K562 (cell line): ENCODE results near the gene ATP6V0A1. TPM values are rescaled to one million over a fixed set of nuclear protein-coding genes. Genes with fewer than 3 reads are reported as not detected.
A peak's percentile ranks its signal among the peaks of the same experiment; 100 is the strongest.

Experiments
- ATAC-seq: fragments of 200-7000 bp; cut with Tn5 transposase; 3 replicates; pipeline ENCODE4 v1.9.1; 2020; ENCODE audit warnings: moderate library complexity
- BruUV-seq: library from RNA; stranded (reverse); fragments of 400-500 nt; replicated peaks from 2 replicates; lab custom pipeline; 2021; lab: Mats Ljungman, UMichigan
- CTCF ChIA-PET: fragments of 300-600 bp; formaldehyde crosslinking; extraction: SDS; loops from one replicate; lab custom pipeline; 2021; ENCODE audit warnings: low intra/inter-chr PET ratio; lab: Yijun Ruan, JAX
- POLR2A ChIA-PET: fragments of 300-600, 350-650 bp; sonication (Branson Sonifier 250); formaldehyde crosslinking; extraction: SDS; loops from one replicate; lab custom pipeline; 2021; ENCODE audit warnings: antibody characterized with exemption, inconsistent platforms; lab: Yijun Ruan, JAX
- DNase-seq, 4 experiments: peaks; one replicate each; pipeline versions ENCODE4 v3.0.0 to v3.0.0-alpha.2; 2011 to 2018; ENCODE audit warnings: low spot score in 3 of 4, mixed read lengths in 3 of 4; ENCODE audit errors: extremely low read depth in 1 of 4
- FAIRE-seq: peaks from 2 replicates; lab custom pipeline; 2011; peaks lifted over from hg19 to GRCh38; lab: Jason Lieb, UNC
- H2AFZ ChIP-seq: 2 replicates; pipeline ENCODE4 v1.6.0; 2011; ENCODE audit warnings: low read depth, low read length, control low read depth, inconsistent platforms
- H3K27ac ChIP-seq: fragments of 200-600 bp; 3 replicates; pipeline ENCODE4 v1.8.0; 2011; ENCODE audit warnings: low read depth, mild to moderate bottlenecking, control low read depth, inconsistent platforms, low read length, moderate library complexity, mixed read lengths; ENCODE audit errors: extremely low read depth
- H3K27me3 ChIP-seq, 2 experiments: fragments of 300-600 bp in 1 of 2; 2 replicates in 1 of 2; 3 replicates in 1 of 2; pipeline versions ENCODE4 v1.6.0 to v1.8.0; 2011; ENCODE audit warnings: inconsistent platforms in 2 of 2, low read length in 2 of 2, mild to moderate bottlenecking in 1 of 2, mixed read lengths in 1 of 2, moderate library complexity in 1 of 2; ENCODE audit not compliant: control insufficient read depth in 2 of 2, insufficient read depth in 2 of 2
- H3K36me3 ChIP-seq: fragments of 300-600 bp; 3 replicates; pipeline ENCODE4 v1.8.0; 2011; ENCODE audit warnings: mild to moderate bottlenecking, low read length, inconsistent platforms; ENCODE audit not compliant: control insufficient read depth, insufficient read depth
- H3K4me1 ChIP-seq, 2 experiments: fragments of 200-600 bp in 1 of 2; replicated peaks in 1 of 2; 2 replicates in 1 of 2; 3 replicates in 1 of 2; pipeline versions ENCODE4 v1.5.1 to v1.8.0; 2011; ENCODE audit warnings: inconsistent platforms in 2 of 2, low read length in 2 of 2, mild to moderate bottlenecking in 1 of 2, mixed read lengths in 1 of 2, moderate library complexity in 1 of 2; ENCODE audit not compliant: control insufficient read depth in 2 of 2, insufficient read depth in 2 of 2
- H3K4me2 ChIP-seq: 2 replicates; pipeline ENCODE4 v1.6.1; 2011; ENCODE audit warnings: low read length, control low read depth, inconsistent platforms, mixed read lengths; ENCODE audit not compliant: insufficient read depth
- H3K4me3 ChIP-seq: fragments of 200-600 bp; sonication (generic), shearing (Covaris generic); 2 replicates; pipeline ENCODE4 v1.5.1; 2016; ENCODE audit warnings: control low read depth, inconsistent platforms
- H3K79me2 ChIP-seq: fragments of 200-600 bp; 3 replicates; pipeline ENCODE4 v1.8.0; 2011; ENCODE audit warnings: low read length, inconsistent platforms; ENCODE audit not compliant: control insufficient read depth, insufficient read depth
- H3K9ac ChIP-seq, 2 experiments: 2 replicates each; pipeline versions ENCODE4 v1.6.0 to v1.6.1; 2011; ENCODE audit warnings: low read depth in 2 of 2, low read length in 2 of 2, control low read depth in 1 of 2, inconsistent platforms in 1 of 2, mild to moderate bottlenecking in 1 of 2, mixed read lengths in 1 of 2; ENCODE audit not compliant: insufficient read depth in 1 of 2
- H3K9me1 ChIP-seq: one replicate; pipeline ENCODE4 v1.6.0; 2011; ENCODE audit warnings: inconsistent platforms, mild to moderate bottlenecking, low read length, moderate library complexity; ENCODE audit not compliant: control insufficient read depth, insufficient read depth
- H3K9me3 ChIP-seq: replicated peaks from 2 replicates; pipeline ENCODE4 v1.5.1; 2011; ENCODE audit warnings: low read depth, low read length, inconsistent platforms; ENCODE audit not compliant: control insufficient read depth, insufficient read depth
- H4K20me1 ChIP-seq: replicated peaks from 2 replicates; pipeline ENCODE4 v1.6.1; 2011; ENCODE audit warnings: low read length, inconsistent platforms, mixed read lengths; ENCODE audit not compliant: control insufficient read depth, insufficient read depth
- BRF1 ChIP-seq: IDR thresholded peaks from 3 replicates; pipeline ENCODE4 v1.6.1; 2011; ENCODE audit warnings: borderline replicate concordance, mild to moderate bottlenecking; ENCODE audit not compliant: insufficient read length; ENCODE audit errors: extremely low read depth
- CREM ChIP-seq: IDR thresholded peaks from 2 replicates; pipeline ENCODE4 v1.6.1; 2014; ENCODE audit warnings: antibody characterized with exemption, low read depth
- NELFE ChIP-seq: IDR thresholded peaks from 2 replicates; pipeline ENCODE4 v1.6.1; 2011; ENCODE audit warnings: mild to moderate bottlenecking; ENCODE audit not compliant: insufficient read depth, insufficient read length
- PML ChIP-seq: IDR thresholded peaks from 2 replicates; pipeline ENCODE4 v1.6.1; 2012; ENCODE audit warnings: low read length, inconsistent platforms
- ZNF764 ChIP-seq: fragments of 250-450 bp; sonication (Bioruptor Pico); IDR thresholded peaks from 2 replicates; pipeline ENCODE4 v1.4.0; 2020; ENCODE audit warnings: low read depth, mild to moderate bottlenecking, moderate library complexity
- ZSCAN29 ChIP-seq: fragments of 450-650 bp; IDR thresholded peaks from 2 replicates; pipeline ENCODE4 v1.6.1; 2017
- WGBS: fragments of 100-300 bp; shearing (Covaris generic); methylation state at CpG from one replicate; pipeline ENCODE4 v1.1.6; 2016; ENCODE audit warnings: low coverage, mixed read lengths; ENCODE audit not compliant: insufficient coverage; ENCODE audit errors: missing lambda C conversion rate; 5-methylcytosine and 5-hydroxymethylcytosine counted together
- in situ Hi-C: fragments of 300-500 bp; cut with MboI; formaldehyde crosslinking; loops from 4 replicates; pipeline ENCODE4 v1.15.0; 2018; ENCODE audit warnings: inconsistent platforms, mixed read lengths
- intact Hi-C: fragments of 100-400 bp; cut with micrococcal nuclease; formaldehyde crosslinking; loops from 2 replicates; pipeline ENCODE4 v1.14.2; 2022
- polyA plus RNA-seq, 8 experiments: library from polyadenylated mRNA; depleted of rRNA in 4 of 8; stranded (reverse) in 5 of 8; unstranded in 3 of 8; fragments of >200 nt; fragmentation: Nextera tagmentation in 2 of 8; fragmentation: Illumina TruSeq in 1 of 8; extraction: Ambion mirVana in 2 of 8; extraction: Trizol in 1 of 8; gene quantifications; 2 replicates each; pipeline versions ENCODE4 v1.2.1 to v1.2.3, GENCODE V29; 2011 to 2014; ENCODE audit warnings: inconsistent platforms in 1 of 8, missing spikeins in 1 of 8
- total RNA-seq, 7 experiments: library from RNA; depleted of rRNA in 6 of 7; stranded (reverse); fragments of >200 nt in 6 of 7; fragmentation: Illumina TruSeq in 2 of 7; extraction: Trizol in 2 of 7; gene quantifications; 2 replicates each; pipeline versions ENCODE4 v1.2.1 to v1.2.3, GENCODE V29; 2011 to 2021; ENCODE audit warnings: low replicate concordance in 1 of 7
- TF ChIP-seq, protein P1 (sequence below): sonication (generic); formaldehyde crosslinking; IDR thresholded peaks from 2 replicates; pipeline ENCODE4 v1.8.0; 2022; ENCODE audit warnings: mild to moderate bottlenecking, missing genetic modification reagents

Gene ATP6V0A1
- total and polyA plus RNA-seq, 9 of the 15 experiments (the other 6 are each of a cell fraction or from before 2014, with no cell fraction given) = 11.8 to 158 (median 75.5) TPM

- DNase-seq = no peak
- Histone ChIP-seq H3K9me1 (no peaks in the 10 kb centered on the region), H3K79me2 (peaks cover 90% of the 10 kb centered on the region), H3K4me1 (peaks cover 39 to 42% of the 10 kb centered on the region in 2 experiments), H3K4me2 (no peak overlapping the region), H3K4me3 (no peak overlapping the region), H3K27ac (no peak overlapping the region), H3K27me3 (no peaks in the 10 kb centered on the region), H3K9ac (peak overlapping the region in 1 of 2 experiments; percentile 60; a peak in 1 of 4 replicates), H2AFZ (no peak overlapping the region), H3K36me3 (peaks cover 32% of the 10 kb centered on the region; the same call in 2 of the 3 replicates), H4K20me1 (peaks cover 2% of the 10 kb centered on the region; the same call in 1 of the 2 replicates), H3K9me3 (no peaks in the 10 kb centered on the region)
- no peak for TF ChIP-seq ZSCAN29
- TF ChIP-seq ZNF764 (CRISPR knock-in tag) = no peak
- TF ChIP-seq BRF1 = no peak
- TF ChIP-seq NELFE = no peak
- TF ChIP-seq, protein P1, sequence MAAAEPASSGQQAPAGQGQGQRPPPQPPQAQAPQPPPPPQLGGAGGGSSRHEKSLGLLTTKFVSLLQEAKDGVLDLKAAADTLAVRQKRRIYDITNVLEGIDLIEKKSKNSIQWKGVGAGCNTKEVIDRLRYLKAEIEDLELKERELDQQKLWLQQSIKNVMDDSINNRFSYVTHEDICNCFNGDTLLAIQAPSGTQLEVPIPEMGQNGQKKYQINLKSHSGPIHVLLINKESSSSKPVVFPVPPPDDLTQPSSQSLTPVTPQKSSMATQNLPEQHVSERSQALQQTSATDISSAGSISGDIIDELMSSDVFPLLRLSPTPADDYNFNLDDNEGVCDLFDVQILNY (CRISPR knock-in tag) = no peak
- no peak for TF ChIP-seq PML
- no peak for TF ChIP-seq CREM
- FAIRE-seq = no peak
- intact Hi-C loops = no loop called here
- ATAC-seq = no peak
- CTCF ChIA-PET = no interaction called here
- BruUV-seq = no TSS peak
- POLR2A ChIA-PET = interaction anchor here (1.0 kb wide), 1 partner anchor 144 kb away, joined by 3 read pairs; no protein-coding TSS in a partner anchor
- 81% methylated on average over 4 of the region's 4 CpGs for WGBS
- in situ Hi-C loops = no loop called here
Observed at GRCh38 chr17:42411361-42411760, 47.3 kb upstream of the ATP6V0A1 start.
